Tongue (tissue), 2 donors: ENCODE measurements around the gene TAF7. TPM values are rescaled to one million over a fixed set of nuclear protein-coding genes. Genes with fewer than 3 reads are reported as not detected.
"Not testable (repeated sequence)": the region's sequence is repeated elsewhere in the genome, so short reads cannot be mapped to it uniquely, and the experiment has no call there.

ENCODE experiments used
- DNase-seq: peaks from one replicate; pipeline ENCODE4 v3.0.0-alpha.2; 2015
- total RNA-seq: library from RNA; depleted of rRNA; stranded (reverse); fragments of >200 nt; gene quantifications from one replicate; pipeline ENCODE4 v1.2.3, GENCODE V29; 2014

TAF7 gene
- total RNA-seq, 1 donor from 2014 or later = 93.2 TPM

DNA sequence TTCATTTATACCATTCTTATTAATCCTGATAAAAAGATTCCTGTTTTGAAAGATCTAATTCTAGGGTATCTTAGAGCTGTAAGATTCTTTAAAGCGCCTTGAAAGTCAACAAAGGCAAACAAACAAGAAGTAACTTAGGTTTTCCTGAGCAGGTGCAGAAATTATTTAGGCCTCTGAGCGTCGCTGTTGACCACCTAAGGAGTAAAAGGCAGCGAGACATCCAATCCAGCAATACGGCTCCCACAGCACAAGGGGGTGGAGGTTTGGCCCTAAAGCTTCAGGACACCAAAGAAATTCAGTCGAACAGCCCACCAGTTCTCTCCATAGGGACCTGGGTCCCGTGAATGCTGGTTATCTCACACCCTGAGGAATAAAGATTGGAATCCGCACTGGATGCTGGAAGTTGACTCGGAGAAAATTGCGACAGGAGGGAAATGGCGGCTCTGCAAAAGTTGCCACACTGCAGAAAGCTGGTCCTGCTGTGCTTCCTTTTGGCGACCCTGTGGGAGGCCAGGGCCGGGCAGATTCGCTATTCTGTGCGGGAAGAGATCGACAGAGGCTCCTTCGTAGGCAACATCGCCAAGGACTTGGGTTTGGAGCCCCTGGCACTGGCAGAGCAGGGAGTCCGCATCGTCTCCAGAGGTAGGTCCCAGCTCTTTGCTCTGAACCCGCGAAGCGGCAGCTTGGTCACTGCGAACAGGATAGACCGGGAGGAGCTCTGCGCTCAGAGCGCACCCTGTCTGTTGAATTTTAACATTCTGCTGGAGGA lies 18.1 kb upstream of the TAF7 start, which contains the start of gene PCDHGA2:
Gene PCDHGA2 (plus strand): TSS at position 223 of the 769 bp plus-strand sequence.
- peak; percentile 59 for DNase-seq

DNA sequence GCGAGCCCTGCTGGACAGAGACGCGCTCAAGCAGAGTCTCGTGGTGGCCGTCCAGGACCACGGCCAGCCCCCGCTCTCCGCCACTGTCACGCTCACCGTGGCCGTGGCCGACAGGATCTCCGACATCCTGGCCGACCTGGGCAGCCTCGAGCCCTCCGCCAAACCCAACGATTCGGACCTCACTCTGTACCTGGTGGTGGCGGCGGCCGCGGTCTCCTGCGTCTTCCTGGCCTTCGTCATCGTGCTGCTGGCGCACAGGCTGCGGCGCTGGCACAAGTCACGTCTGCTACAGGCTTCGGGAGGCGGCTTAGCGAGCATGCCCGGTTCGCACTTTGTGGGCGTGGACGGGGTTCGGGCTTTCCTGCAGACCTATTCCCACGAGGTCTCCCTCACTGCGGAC lies 12.0 kb upstream of the TAF7 start:
- not testable (repeated sequence) for DNase-seq

DNA sequence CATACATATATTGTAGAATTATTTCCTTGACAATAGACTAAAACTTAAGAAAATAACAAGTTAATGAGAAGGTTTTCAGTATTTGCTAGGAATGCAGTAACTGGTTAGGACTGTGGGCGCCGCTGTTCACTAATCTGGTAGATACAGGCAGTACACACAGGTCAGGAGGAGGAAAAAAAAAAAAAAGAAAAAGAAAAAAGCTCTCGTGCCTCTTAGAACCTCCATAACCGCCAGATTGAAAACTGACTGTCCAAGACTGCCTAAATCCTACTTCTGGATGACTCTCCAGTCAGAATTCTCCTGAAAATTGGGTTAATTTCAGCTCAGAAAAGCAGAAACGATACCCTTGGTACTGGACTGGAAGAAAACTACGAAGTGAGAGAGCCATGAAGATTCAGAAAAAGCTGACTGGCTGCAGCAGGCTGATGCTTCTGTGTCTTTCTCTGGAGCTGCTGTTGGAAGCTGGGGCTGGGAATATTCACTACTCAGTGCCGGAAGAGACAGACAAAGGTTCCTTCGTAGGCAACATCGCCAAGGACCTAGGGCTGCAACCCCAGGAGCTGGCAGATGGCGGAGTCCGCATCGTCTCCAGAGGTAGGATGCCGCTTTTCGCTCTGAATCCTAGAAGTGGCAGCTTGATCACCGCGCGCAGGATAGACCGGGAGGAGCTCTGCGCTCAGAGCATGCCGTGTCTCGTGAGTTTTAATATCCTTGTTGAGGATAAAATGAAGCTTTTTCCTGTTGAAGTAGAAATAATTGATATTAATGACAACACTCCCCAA lies 9.9 kb upstream of the TAF7 start, which contains the start of gene PCDHGA1:
Gene PCDHGA1 (plus strand): TSS at position 216 of the 782 bp plus-strand sequence.
- no peak for DNase-seq

DNA sequence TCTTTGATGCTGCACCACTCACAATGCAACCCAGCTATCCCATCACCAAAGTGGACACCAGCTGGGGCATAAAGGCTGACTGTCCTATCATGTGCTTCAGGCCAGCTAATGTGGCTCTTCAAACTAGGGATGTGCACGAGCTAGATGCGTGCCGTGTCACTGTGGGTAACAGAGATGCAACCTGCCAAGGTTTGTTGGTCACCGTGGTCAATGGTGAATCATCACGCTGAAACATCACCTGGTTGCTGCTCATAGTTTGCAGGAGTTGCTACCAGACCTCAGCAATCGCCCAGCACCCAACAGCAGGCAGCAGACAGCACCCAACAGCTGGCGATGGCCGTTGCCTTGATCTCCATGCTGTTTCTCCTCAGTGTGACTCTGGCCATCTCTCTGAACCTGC lies 7.6 kb upstream of the TAF7 start:
- no peak for DNase-seq

DNA sequence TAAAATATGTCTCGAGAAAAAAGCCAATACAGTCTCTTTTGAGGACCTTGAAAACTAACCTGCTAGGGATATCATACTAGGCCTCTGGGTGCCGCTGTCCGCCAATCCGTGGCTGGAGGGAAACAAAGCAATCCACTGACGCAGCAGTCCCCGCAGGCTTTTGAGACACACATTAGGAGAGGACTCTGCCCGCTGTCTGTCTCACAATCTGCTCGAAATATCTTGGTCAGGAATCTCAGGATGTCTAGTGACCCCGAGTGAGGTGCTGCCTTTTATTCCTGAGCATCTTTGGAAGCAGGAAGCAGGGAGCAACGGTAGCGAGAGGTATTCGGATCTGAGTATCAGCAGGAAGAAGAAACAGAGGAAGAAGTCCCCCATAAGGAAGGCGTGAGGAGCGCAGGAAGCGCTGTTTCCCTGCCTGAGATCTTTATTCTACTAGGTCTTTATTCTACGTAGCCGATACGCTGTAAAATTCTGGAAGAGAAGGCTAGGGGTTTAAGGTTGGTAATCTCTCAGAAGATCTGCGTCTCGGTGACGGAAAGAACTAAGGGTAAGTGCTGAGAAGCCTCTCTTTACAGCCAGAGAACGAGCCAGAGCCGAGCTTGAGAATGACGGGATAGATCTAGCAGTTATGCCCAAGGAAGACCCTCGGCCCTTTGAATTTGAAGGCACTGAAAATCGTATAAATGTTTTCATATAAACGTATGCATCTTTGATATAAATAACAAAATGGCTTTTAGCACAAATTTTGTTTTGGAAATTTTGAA lies 5.7 kb upstream of the TAF7 start:
- peak; percentile 55 for DNase-seq

DNA sequence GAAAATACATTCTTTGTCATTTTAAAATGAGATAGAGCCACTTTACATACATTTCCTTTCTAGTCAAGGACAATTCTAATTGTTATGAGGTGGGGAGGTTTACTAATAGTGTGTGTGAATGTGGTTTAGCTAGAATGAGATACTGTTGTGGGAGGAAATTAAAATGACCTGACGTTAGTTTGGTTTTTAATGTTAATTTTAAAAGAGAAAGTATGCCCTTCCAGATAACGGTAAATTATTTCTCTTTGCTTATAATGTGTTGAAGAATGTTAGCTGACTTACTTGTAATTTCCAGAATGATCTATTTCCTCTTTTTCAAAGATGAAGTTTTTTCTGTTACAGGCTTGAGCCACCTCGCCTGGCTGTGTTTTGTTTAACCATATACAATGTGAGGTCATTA lies 1.7 kb upstream of the TAF7 start:
- no peak for DNase-seq

DNA sequence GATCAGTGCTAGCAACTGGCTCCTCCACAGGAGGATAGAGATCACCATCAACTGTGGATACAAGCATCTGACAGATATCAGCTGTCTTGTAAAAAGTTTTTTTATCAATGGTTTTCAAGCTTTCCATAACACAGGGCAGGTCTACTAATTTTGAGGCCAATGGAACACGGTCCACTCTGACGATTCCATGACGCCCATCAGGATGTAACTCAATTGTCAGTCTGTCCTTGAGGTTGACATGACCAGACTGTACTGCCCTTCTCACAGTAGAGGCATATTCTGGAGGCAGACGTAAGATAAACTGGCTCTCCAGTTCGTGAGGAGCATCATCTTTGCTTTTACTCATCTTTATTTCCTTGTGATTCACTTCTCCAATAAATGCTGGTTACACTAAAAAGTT lies 885 bp downstream of the TAF7 start:
- no peak for DNase-seq

DNA sequence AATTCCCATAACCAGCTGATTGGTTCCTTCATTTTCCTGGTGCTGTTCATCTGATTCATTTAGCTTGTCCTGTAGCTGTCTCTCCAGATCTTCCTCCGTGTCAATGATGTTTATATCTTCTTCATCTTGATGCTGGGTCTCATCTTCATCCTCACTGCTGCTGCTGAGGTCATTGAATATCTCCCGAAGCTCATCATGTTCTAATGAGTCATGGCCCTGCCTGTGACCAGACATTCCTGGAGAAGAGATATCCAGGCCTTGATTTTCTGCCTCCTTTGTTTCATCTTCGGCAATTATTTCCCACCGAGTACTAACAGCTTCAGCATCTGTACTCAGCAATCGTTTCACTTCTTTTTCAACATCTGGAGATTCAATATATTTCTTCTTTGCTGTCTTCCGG lies 1.4 kb downstream of the TAF7 start:
- DNase-seq = no peak

DNA sequence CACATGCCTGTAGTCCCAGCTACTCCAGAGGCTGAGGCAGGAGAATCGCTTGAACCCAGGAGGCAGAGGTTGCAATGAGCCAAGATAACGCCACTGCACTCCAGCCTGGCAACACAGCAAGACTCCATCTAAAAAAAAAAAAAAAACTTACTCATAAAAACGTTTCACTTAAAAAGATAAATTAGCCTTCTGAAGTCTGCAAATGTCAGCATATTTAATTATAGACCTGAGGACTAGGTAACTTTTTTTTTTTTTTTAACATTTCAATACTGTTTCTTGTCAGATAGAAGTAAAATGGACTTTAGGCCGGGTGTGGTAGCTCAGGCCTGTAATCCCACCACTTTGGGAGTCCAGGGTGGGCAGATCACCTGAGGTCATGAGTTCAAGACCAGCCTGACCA lies 3.6 kb downstream of the TAF7 start:
- DNase-seq = not testable (repeated sequence)

DNA sequence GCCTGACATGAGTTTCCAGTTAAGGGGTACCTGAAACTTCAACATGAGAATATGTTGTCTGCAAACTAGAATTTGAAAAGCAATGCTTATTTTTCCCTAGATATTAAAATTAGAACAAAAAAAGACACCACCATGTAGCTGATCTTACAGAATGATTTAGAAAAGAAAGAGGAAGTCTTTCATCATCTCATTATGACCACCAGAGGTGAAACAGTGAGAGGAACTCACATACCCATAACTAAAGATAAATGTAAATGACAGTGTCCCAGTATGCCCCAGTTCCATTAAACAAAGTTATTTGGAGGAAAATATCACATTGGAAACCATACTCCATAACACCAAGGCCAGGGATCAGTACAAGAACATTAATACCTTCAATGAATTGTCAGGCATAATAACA lies 6.9 kb downstream of the TAF7 start:
- DNase-seq = no peak

DNA sequence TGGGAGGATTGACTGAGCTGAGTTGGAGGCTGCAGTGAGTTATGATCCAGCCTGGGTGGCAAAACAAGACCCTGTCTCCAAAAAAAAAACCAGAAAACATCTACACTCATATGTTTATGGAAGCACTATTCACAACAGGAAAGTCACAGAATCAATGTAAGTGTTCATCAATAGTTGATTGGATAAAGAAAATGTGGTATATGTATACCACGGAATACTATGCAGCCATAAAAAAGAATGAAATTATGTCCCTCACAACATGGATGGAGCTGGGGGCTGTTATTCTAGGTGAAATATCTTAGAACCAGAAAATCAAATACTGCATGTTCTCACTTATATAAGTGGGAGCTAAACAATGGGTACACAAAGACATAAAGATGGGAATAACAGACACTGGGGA lies 14.0 kb downstream of the TAF7 start:
- DNase-seq = no peak

DNA sequence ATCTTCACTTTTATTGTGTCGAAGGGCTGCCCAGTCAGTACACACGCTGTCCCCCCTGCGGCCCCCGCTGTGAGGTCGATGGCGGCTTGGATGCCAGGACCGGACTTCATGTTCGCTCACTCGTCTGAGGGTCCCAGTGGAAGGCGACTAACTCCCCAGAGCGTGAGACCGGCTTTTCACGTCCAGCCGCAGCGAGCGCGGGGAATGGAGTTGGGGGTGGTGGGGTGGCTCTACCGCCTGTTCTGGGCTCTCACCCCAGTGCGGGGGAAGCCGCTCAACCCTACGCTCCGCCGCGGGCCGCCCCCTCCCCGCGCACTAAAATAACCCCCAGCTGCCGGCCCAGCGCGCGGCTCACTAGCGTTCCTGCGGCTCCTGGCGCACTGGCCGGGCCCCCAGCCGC lies 16.8 kb downstream of the TAF7 start, which contains the start of gene SLC25A2:
Gene SLC25A2 (minus strand): TSS at position 294 of the 400 bp plus-strand sequence. CDS start 184 bp downstream, at position 110.
- no peak for DNase-seq

DNA sequence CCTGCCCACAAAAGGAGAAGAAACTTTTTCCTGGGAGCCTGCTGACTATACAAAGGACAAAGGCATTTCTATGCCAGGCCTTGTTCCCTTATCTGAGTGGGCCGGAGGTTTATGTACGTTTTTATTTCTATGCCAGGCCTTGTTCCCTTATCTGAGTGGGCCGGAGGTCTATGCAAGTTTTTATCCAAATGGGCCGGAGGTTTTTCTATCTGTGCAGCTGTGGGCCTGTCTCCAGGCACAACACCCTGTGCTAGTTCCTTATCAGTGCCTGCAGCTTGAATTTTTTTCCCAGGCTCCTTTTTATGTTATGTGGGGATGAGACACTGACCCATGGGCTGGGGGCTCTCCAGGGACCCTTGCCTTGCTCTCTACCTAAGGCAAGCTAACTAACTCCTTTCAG lies 22.2 kb downstream of the TAF7 start:
- no peak for DNase-seq

DNA sequence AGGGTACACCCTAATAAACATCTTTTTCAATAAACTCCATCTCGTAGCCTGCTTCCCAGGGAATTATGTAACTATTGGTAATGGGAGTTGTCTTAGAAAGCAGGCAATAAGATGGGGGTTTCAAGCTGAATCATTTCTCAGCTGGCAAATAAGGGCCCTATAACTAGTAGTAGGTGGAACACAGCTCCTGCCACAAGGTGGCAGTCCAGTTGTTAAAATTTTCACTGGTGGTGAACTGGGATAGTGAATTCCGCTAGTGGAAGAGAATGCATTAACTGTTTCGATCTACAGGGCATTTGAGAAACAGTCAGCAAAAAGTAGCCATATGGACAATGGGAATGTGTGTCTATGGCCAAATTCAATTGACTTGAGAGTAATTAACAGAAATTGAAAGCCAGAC lies 47.7 kb downstream of the TAF7 start:
- no peak for DNase-seq

DNA sequence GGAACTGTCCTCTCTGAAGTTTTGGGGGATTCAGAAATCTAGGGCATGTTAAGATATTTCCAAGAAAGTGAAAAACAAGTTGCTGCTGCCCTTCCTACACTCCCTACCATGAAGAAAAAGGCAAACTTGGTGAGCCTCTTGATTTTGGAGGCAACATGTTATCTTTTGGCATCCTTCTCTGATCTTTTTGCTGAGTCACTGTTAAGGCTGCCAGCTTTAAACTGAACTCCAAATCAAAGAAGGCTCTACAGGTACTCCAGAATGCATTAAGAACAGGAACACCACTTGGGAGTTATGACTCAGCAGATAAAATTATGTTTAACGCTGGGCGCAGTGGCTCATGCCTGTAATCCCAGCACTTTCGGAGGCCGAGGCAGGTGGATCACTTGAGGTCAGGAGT lies 51.4 kb downstream of the TAF7 start:
- DNase-seq = no peak

Other genes with a start within 250 kb of the TAF7 start
- gene PCDHB2, start 226.2 kb downstream of the TAF7 start, total RNA-seq = 4.4 TPM
- gene PCDHB3, start 220.3 kb downstream of the TAF7 start, total RNA-seq = 3.7 TPM
- 4.0 TPM for gene PCDHB4, start 199.0 kb downstream of the TAF7 start, total RNA-seq
- 5.6 TPM for gene PCDHB5, start 185.6 kb downstream of the TAF7 start, total RNA-seq
- gene PCDHB6, start 170.7 kb downstream of the TAF7 start, total RNA-seq = 0.82 TPM
- 3.3 TPM for gene PCDHB7, start 148.1 kb downstream of the TAF7 start, total RNA-seq
- gene PCDHB8, start 143.0 kb downstream of the TAF7 start, total RNA-seq = 2.3 TPM
- 4.1 TPM for gene PCDHB16, start 138.4 kb downstream of the TAF7 start, total RNA-seq
- gene PCDHB9, start 133.6 kb downstream of the TAF7 start, total RNA-seq = 1.7 TPM
- 6.1 TPM for gene PCDHB10, start 128.4 kb downstream of the TAF7 start, total RNA-seq
- 5.9 TPM for gene PCDHB11, start 121.2 kb downstream of the TAF7 start, total RNA-seq
- gene PCDHB12, start 112.1 kb downstream of the TAF7 start, total RNA-seq = 4.8 TPM
- gene PCDHB13, start 106.9 kb downstream of the TAF7 start, total RNA-seq = 4.4 TPM
- gene PCDHB14, start 97.4 kb downstream of the TAF7 start, total RNA-seq = 7.8 TPM
- 9.9 TPM for gene PCDHB15, start 75.4 kb downstream of the TAF7 start, total RNA-seq
- not detected for gene SLC25A2, start 16.7 kb downstream of the TAF7 start, total RNA-seq
- 1.8 TPM for gene PCDHGA1, start 9.7 kb upstream of the TAF7 start, total RNA-seq
- gene PCDHGA2, start 18.0 kb upstream of the TAF7 start, total RNA-seq = 3.7 TPM
- 3.9 TPM for gene PCDHGA3, start 23.0 kb upstream of the TAF7 start, total RNA-seq
- gene PCDHGB1, start 29.3 kb upstream of the TAF7 start, total RNA-seq = 3.7 TPM
- 3.9 TPM for gene PCDHGA4, start 34.2 kb upstream of the TAF7 start, total RNA-seq
- 4.2 TPM for gene PCDHGB2, start 39.2 kb upstream of the TAF7 start, total RNA-seq
- 6.1 TPM for gene PCDHGA5, start 43.4 kb upstream of the TAF7 start, total RNA-seq
- gene PCDHGB3, start 49.5 kb upstream of the TAF7 start, total RNA-seq = 5.7 TPM
- 4.8 TPM for gene PCDHGA6, start 53.1 kb upstream of the TAF7 start, total RNA-seq
- gene PCDHGA7, start 62.0 kb upstream of the TAF7 start, total RNA-seq = 6.3 TPM
- 5.9 TPM for gene PCDHGB4, start 66.9 kb upstream of the TAF7 start, total RNA-seq
- 3.0 TPM for gene PCDHGA8, start 71.8 kb upstream of the TAF7 start, total RNA-seq
- gene PCDHGB5, start 77.2 kb upstream of the TAF7 start, total RNA-seq = 11.3 TPM
- 12.2 TPM for gene PCDHGA9, start 82.0 kb upstream of the TAF7 start, total RNA-seq
- gene PCDHGB6, start 87.2 kb upstream of the TAF7 start, total RNA-seq = 9.3 TPM
- 6.1 TPM for gene PCDHGA10, start 92.2 kb upstream of the TAF7 start, total RNA-seq
- 10.3 TPM for gene PCDHGB7, start 96.9 kb upstream of the TAF7 start, total RNA-seq
- 7.5 TPM for gene PCDHGA11, start 100.3 kb upstream of the TAF7 start, total RNA-seq
- 5.1 TPM for gene PCDHGA12, start 109.7 kb upstream of the TAF7 start, total RNA-seq
- gene PCDHGC3, start 155.2 kb upstream of the TAF7 start, total RNA-seq = 104 TPM
- 7.9 TPM for gene PCDHGC4, start 164.2 kb upstream of the TAF7 start, total RNA-seq
- 3.1 TPM for gene PCDHGC5, start 168.3 kb upstream of the TAF7 start, total RNA-seq